ENCODE results near the gene TMOD4.
A peak's percentile ranks its signal among the peaks of the same experiment; 100 is the strongest.

The TMOD4 gene

DNA sequence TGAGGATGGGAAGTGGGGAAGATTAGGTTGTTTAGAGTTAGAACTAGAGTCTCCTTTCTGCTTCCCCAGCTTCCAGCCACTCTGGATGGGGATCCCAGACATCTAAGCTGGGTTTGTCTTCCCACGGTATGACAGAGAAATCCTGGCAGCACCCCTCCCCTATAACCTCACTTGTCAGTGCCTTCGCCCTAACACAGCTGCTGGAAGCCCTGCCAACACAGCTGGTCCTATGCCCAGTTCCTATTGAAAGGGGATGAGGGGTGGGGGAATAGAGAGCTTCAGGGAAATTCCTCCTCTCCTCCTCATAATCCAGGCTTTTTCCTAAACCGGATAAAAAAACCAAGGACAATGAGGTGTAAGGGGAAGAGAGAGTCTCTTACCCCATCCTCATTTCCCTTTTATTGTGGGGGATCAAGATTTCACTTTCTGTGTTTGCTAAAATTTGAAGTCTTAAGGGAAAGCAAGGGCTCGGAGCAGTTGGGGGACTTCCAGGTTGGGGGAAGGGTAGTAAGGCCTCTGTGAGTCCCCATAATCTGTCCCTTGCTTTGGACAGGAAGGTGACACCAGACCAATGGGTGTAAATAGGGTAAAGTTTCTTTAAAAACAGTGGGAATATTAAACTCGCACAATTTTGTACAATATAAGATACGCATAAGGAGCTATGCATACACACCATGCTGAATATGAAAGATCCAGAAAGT is 590 bp downstream of the TMOD4 start:
- no peak for DNase-seq

- DNase-seq = no peak
These were observed 4.6 kb downstream of the TMOD4 start for GRCh38 chr1:151171190-151171589.

DNA sequence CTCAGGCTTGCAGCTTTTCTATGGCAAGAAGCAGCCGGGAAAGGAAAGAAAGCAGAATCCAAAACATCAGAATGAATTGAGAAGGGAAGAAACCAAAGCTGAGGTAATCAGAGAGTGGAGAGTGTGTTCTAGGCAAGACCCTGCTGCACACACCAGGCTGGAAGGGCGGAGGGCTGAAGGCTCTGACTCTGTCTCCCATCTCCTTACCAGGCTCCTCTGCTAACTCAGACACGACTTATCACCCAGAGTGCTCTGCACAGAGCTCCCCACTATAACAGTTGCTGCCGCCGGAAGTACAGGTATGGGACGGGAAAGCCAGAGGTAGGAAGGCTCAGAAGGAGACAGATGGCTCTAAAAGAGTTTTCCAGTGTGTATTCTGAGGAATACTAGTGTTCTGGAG is 8.7 kb downstream of the TMOD4 start:
- no peak for DNase-seq

- no peak for DNase-seq
These were observed 9.2 kb downstream of the TMOD4 start for GRCh38 chr1:151166505-151166956.

DNA sequence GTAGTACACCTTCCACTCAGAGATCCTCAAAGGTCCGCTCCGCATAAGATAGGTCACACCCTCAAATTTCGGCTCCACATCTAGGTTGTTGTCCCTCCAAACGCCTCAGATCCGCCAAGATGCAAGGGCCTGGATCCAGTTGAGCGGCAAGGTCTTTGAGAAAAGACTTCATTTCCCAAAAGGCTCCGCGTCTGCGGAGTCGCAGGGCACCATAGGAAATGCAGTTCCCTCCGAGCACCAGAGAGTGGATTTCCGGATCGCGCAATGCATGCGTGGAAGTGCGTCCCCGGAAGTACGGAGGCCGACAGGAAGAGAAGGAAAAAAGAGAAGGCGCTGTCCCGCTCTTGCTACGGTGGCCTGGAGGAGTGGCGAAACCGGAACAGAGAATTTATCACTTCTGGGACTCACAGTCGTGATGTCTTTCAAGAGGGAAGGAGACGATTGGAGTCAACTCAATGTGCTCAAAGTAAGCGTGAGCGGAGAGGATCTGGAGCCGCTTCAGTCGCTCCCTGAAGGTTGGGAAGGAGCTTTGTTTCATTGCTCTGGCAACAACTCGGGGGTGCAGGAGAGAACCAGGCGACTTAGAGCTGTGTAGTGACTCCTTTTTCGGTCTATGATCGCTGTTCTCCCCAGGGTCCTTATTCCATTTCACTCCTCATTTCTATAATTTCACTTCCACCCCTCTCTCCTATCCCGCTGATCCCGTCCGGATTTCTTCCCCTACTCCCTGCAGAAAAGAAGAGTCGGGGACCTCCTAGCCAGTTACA is 9.9 kb downstream of the TMOD4 start, which contains the start of the genes LYSMD1 and SCNM1:
LYSMD1 (minus strand) TSS at position 165 of the 767 bp plus-strand sequence. CDS start 644 bp downstream, outside the sequence.
SCNM1 (plus strand) TSS at position 407 of the 767 bp plus-strand sequence; CDS start at position 416, 9 bp downstream.
- DNase-seq = peak; percentile 97

GRCh38 chr1:151165281-151165737 is 10.5 kb downstream of the TMOD4 start:
- DNase-seq = peak; percentile 23

DNA sequence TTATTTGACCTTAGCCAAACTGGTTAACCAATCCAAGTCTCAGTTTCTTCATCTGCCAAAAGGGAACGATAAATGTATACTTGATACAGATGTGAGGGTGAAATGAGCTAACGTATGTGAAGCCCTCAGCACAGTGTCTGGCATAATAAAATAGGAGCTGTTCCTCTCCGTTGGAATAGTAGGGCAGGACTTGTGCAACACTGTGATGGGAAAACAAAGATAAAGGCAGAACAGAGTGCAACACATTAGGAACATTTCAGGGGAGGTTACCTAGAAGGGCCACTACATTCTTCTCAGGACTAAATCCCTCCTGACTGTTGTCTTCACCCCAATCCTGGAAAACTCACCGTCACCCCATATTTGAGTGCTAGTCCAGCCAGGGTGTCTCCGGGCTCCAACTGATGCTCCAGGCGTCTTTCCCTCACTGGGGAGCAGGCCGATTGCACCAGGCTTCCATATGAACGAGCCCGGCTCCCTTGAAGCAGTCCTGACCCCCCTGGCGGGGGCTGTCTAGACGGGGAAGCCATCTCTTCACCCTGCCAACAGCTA is 11.0 kb downstream of the TMOD4 start:
- DNase-seq = no peak

GRCh38 chr1:151159373-151159772 is 16.4 kb downstream of the TMOD4 start:
- no peak for DNase-seq

DNA sequence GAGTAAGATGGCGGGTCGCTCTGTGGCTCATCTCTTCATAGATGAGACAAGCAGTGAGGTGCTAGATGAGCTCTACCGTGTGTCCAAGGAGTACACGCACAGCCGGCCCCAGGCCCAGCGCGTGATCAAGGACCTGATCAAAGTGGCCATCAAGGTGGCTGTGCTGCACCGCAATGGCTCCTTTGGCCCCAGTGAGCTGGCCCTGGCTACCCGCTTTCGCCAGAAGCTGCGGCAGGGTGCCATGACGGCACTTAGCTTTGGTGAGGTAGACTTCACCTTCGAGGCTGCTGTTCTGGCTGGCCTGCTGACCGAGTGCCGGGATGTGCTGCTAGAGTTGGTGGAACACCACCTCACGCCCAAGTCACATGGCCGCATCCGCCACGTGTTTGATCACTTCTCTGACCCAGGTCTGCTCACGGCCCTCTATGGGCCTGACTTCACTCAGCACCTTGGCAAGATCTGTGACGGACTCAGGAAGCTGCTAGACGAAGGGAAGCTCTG is 17.0 kb downstream of the TMOD4 start:
- no peak for DNase-seq

GRCh38 chr1:151158326-151158725 is 17.5 kb downstream of the TMOD4 start:
- DNase-seq = no peak

DNA sequence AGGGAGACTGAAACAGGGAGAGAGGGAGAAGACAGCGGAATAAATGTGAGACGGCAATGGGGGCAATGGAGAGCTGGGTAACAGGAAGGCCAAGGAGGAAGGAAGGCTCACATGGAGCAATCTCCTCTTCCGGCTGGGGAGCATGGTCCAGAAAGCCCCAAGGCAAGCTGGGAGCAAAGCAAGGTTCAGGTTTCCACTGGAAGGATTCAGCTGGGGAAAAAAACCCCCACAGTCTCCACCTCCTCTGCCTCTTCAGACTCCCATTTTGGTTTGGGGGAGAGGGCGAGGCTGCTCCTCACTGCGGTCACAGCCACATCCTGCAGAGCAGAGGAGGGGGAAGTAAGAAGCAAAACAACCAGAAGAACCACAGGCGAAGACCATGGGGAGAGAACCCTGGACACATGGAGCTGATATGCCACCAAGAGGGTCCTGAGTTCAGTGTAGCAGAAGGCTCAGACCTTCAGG is 18.7 kb downstream of the TMOD4 start:
- no peak for DNase-seq

GRCh38 chr1:151156515-151156819 is 19.3 kb downstream of the TMOD4 start, which contains the start of gene TNFAIP8L2:
Gene TNFAIP8L2, plus strand, starts transcription at chr1:151156649. Its CDS starts 2,049 bp downstream, at chr1:151158698.
- no peak for DNase-seq

DNA sequence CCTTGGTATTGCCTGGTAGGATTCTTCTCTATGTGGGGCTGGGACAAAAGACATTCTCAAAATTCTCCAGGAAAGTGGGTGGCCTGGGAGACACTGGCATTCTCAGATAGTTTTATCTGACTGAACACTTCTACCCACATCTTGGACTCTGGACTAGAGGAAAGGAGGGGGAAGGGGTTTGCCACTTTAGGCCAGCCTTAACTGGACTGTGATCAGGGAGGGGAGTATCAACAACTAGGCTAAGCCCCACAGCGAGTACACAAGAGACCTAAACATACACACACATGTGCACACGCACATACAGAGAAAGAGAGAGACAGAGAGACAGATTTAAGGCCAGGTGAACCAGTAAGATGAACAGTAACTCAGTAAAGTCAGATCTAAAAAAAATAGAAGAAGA is 28.1 kb downstream of the TMOD4 start:
- DNase-seq = no peak

GRCh38 chr1:151147132-151147503 is 28.7 kb downstream of the TMOD4 start:
- DNase-seq = no peak

DNA sequence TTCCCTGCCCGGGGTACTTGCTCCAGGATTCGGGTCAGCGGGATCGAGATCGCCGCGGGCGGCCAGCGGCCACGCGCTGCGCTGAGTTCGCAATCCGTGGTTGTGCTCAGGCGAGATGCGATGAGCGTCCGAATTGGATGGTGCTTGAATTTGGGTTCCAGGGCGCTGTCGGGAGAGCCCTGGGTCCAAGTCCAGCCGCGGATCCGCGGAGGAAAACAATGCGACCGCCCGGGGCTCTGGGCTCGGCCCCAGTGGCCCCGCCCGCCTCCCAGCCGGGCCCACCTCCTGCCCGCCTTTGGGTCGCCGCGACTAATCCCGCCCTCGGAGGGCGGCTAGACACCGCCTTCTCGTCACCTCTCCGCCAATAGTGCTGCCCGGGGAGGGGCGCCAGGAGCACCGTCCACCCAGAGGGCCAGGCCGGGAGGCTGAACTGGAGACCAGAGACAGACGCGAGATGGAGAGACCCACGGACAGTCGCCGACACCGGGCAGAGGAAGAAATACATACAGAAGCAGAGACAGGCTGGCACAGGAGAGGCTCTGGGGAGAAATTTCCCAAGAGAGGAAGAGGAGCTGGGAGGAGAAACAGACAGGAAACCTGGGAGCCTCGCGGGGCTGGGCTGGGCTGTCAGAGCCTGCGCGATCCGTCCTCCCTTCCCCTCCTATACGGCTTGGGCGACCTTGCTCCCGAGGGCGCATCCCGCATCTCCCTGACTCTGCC is 29.2 kb downstream of the TMOD4 start, which contains the start of gene SEMA6C:
SEMA6C (minus strand) TSS at position 220 of the 720 bp plus-strand sequence. CDS start 4,010 bp downstream, outside the sequence.
- peak; percentile 86 for DNase-seq

DNA sequence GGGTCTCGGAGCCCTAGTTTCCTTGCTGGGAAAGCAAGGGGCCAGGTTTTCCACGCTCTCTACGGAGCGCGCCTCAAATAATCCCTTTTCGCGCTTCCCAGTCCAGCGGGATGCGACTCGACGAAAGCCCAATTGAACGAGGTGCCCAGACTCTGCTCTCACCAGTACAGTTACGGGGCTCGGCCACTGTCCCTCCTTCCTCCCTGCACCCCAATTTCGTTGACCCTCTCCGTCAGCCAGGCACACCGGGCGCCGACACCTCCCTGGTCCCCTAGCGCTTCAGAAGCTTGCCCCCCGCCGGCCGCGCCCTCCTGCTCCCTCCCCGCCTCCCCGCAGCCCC is 29.7 kb downstream of the TMOD4 start:
- DNase-seq = no peak

DNA sequence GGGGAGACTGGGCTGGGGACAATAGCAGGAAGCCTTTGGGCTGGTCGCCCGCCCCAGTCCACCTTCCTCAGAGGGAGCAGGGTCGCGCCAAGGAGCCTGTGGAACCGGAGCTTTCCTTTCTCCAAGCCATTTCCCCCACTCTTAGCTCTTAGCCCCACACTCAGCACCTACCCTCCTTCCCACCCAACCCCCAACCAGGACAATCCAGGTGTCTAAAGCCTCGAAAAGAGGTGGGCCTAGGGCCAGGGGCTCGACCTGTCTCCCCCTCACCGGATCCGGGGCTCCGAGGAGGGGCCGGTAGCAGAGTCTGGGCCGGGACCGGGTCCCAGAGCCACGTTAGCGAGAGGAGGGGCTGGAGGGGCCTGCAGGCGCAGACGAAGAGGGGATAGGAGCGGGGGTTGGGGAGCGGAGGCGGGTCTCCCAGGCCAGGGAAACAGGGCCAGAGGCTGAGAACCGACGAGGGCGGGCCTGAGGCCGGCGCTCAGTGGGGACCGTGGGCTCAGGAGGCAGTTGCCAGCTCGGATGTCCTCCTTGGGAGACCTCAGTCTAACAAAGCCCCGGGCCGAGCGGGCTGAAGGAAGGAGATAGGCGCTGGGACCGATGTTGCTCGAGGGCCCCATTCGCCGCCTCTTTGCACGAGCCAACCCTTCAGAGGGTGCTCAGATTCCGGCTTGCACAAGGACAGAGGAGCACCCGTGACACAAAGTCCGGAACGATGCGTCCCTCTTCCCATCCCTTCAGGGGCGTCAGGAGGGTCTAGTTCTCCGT is 30.3 kb downstream of the TMOD4 start:
- DNase-seq = no peak

DNA sequence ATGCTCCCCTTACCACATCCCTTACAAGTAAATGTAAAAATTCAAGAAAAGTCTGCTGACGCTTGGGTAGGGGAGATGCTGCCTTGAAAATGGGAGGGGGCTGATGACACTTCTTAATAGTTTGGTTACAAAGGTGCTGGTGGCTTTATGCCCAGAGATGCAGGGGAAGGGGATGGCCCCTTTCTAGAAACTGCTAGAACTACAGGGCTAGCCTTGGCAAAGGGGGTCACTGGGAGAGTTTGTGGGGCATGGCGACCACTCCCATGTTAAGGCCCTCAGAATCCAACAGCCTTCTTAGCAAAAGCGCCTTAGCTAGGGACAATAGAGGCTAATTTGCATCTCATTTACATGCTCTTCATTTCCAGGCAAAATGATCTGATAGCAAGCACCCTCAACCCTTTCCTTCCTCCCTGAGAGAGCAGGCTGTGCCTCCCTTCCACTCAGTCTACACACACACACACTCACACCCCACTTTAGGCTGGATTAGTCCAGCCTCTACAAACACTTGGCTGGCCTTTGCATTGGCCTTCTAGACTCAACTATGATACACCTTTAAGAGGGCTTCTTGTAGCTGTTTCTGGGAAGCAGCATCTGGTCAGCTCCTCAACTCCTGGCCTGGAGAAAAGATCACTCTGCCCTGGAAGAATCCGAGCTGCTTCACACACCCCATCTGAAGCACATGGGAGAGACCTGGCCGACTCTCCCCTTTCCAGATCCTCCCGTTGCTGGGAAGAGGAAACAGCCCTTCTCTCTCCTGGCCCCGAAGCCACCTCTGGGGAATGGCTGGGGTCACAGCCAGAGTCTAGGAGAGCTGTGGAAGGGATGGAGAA is 31.1 kb downstream of the TMOD4 start:
- DNase-seq = no peak

- no peak for DNase-seq
These were observed 31.8 kb downstream of the TMOD4 start for GRCh38 chr1:151143986-151144385.

- DNase-seq = no peak
These were observed 32.7 kb downstream of the TMOD4 start for GRCh38 chr1:151143057-151143435.
